Measurements from ENCODE around the gene PLS3.
"Not testable (repeated sequence)": the region's sequence is repeated elsewhere in the genome, so short reads cannot be mapped to it uniquely, and the experiment has no call there.

Gene PLS3

GRCh38 chrX:115622534-115622933 lies 61.6 kb downstream of the PLS3 start:
- Histone ChIP-seq H3K4me3 (ENCODE audit: low read length) (no peak overlapping the region), H3K9ac (ENCODE audit: low read depth, low read length) (no peak overlapping the region), H3K4me2 (ENCODE audit: low read length) (no peak overlapping the region), H3K27me3 (ENCODE audit: control insufficient read depth, insufficient read depth, low read length) (peaks cover 17% of the 10 kb centered on the region), H3K36me3 (ENCODE audit: insufficient read depth, low read length) (peaks cover 3% of the 10 kb centered on the region), H3K9me3 (replicated peaks; ENCODE audit: low read length) (no peaks in the 10 kb centered on the region), H3K4me1 (ENCODE audit: control insufficient read depth, insufficient read depth, low read length) (peaks cover 14% of the 10 kb centered on the region)

GRCh38 chrX:115624916-115625315 lies 63.9 kb downstream of the PLS3 start:
- Histone ChIP-seq H3K36me3 (ENCODE audit: insufficient read depth, low read length) (peaks cover 7% of the 10 kb centered on the region), H3K9ac (ENCODE audit: low read depth, low read length) (no peak overlapping the region), H3K4me1 (ENCODE audit: control insufficient read depth, insufficient read depth, low read length) (peaks cover 14% of the 10 kb centered on the region), H3K27me3 (ENCODE audit: control insufficient read depth, insufficient read depth, low read length) (peaks cover 15% of the 10 kb centered on the region), H3K4me2 (ENCODE audit: low read length) (no peak overlapping the region), H3K9me3 (replicated peaks; ENCODE audit: low read length) (no peaks in the 10 kb centered on the region), H3K4me3 (ENCODE audit: low read length) (no peak overlapping the region)

GRCh38 chrX:115625572-115626301 lies 64.8 kb downstream of the PLS3 start:
- H3K36me3 ChIP-seq (ENCODE audit: insufficient read depth, low read length) = peaks cover 7% of the 10 kb centered on the region
- H3K4me2 ChIP-seq (ENCODE audit: low read length) = peak overlapping the region; percentile 13
- no peak overlapping the region for H3K9ac ChIP-seq (ENCODE audit: low read depth, low read length)
- peaks cover 10% of the 10 kb centered on the region for H3K27me3 ChIP-seq (ENCODE audit: control insufficient read depth, insufficient read depth, low read length)
- H3K4me3 ChIP-seq (ENCODE audit: low read length) = no peak overlapping the region
- peaks cover 14% of the 10 kb centered on the region for H3K4me1 ChIP-seq (ENCODE audit: control insufficient read depth, insufficient read depth, low read length)
- no peaks in the 10 kb centered on the region for H3K9me3 ChIP-seq (replicated peaks; ENCODE audit: low read length)

- no peak overlapping the region for H3K4me3 ChIP-seq (ENCODE audit: low read length)
- H3K9ac ChIP-seq (ENCODE audit: low read depth, low read length) = no peak overlapping the region
- peaks cover 6% of the 10 kb centered on the region for H3K27me3 ChIP-seq (ENCODE audit: control insufficient read depth, insufficient read depth, low read length)
- peaks cover 8% of the 10 kb centered on the region for H3K4me1 ChIP-seq (ENCODE audit: control insufficient read depth, insufficient read depth, low read length)
- H3K36me3 ChIP-seq (ENCODE audit: insufficient read depth, low read length) = peaks cover 7% of the 10 kb centered on the region
- H3K4me2 ChIP-seq (ENCODE audit: low read length) = no peak overlapping the region
- no peaks in the 10 kb centered on the region for H3K9me3 ChIP-seq (replicated peaks; ENCODE audit: low read length)
Observed at GRCh38 chrX:115630204-115630603, 69.2 kb downstream of the PLS3 start.

GRCh38 chrX:115632455-115632854 lies 71.5 kb downstream of the PLS3 start:
- Histone ChIP-seq H3K4me3 (ENCODE audit: low read length) (no peak overlapping the region), H3K4me2 (ENCODE audit: low read length) (no peak overlapping the region), H3K9me3 (replicated peaks; ENCODE audit: low read length) (no peaks in the 10 kb centered on the region), H3K4me1 (ENCODE audit: control insufficient read depth, insufficient read depth, low read length) (no peaks in the 10 kb centered on the region), H3K9ac (ENCODE audit: low read depth, low read length) (no peak overlapping the region), H3K36me3 (ENCODE audit: insufficient read depth, low read length) (peaks cover 5% of the 10 kb centered on the region), H3K27me3 (ENCODE audit: control insufficient read depth, insufficient read depth, low read length) (peaks cover 6% of the 10 kb centered on the region)

GRCh38 chrX:115633397-115633796 lies 72.4 kb downstream of the PLS3 start:
- not testable (repeated sequence) for H3K4me3 ChIP-seq (ENCODE audit: low read length); H3K4me1 ChIP-seq (ENCODE audit: control insufficient read depth, insufficient read depth, low read length); H3K36me3 ChIP-seq (ENCODE audit: insufficient read depth, low read length); H3K27me3 ChIP-seq (ENCODE audit: control insufficient read depth, insufficient read depth, low read length); H3K9me3 ChIP-seq (replicated peaks; ENCODE audit: low read length); H3K4me2 ChIP-seq (ENCODE audit: low read length); H3K9ac ChIP-seq (ENCODE audit: low read depth, low read length)

- H3K36me3 ChIP-seq (ENCODE audit: insufficient read depth, low read length) = no peaks in the 10 kb centered on the region
Observed at GRCh38 chrX:115639334-115639880, 78.4 kb downstream of the PLS3 start.

GRCh38 chrX:115642311-115642710 lies 81.3 kb downstream of the PLS3 start:
- Histone ChIP-seq H3K36me3 (ENCODE audit: insufficient read depth, low read length) (peaks cover 5% of the 10 kb centered on the region), H3K27me3 (ENCODE audit: control insufficient read depth, insufficient read depth, low read length) (peaks cover 15% of the 10 kb centered on the region), H3K9ac (ENCODE audit: low read depth, low read length) (no peak overlapping the region), H3K9me3 (replicated peaks; ENCODE audit: low read length) (no peaks in the 10 kb centered on the region), H3K4me2 (ENCODE audit: low read length) (no peak overlapping the region), H3K4me3 (ENCODE audit: low read length) (no peak overlapping the region), H3K4me1 (ENCODE audit: control insufficient read depth, insufficient read depth, low read length) (no peaks in the 10 kb centered on the region)

More at GRCh38 chrX:115639334-115639880, 78.4 kb downstream of the PLS3 start:
- peaks cover 4% of the 10 kb centered on the region for H3K27me3 ChIP-seq (ENCODE audit: control insufficient read depth, insufficient read depth, low read length)
- no peak overlapping the region for H3K4me2 ChIP-seq (ENCODE audit: low read length)
- H3K9ac ChIP-seq (ENCODE audit: low read depth, low read length) = no peak overlapping the region
- no peaks in the 10 kb centered on the region for H3K9me3 ChIP-seq (replicated peaks; ENCODE audit: low read length)
- H3K4me1 ChIP-seq (ENCODE audit: control insufficient read depth, insufficient read depth, low read length) = no peaks in the 10 kb centered on the region
- H3K4me3 ChIP-seq (ENCODE audit: low read length) = no peak overlapping the region

- Histone ChIP-seq H3K36me3 (ENCODE audit: insufficient read depth, low read length) (peaks cover 5% of the 10 kb centered on the region), H3K27me3 (ENCODE audit: control insufficient read depth, insufficient read depth, low read length) (peaks cover 18% of the 10 kb centered on the region), H3K4me2 (ENCODE audit: low read length) (no peak overlapping the region), H3K9me3 (replicated peaks; ENCODE audit: low read length) (no peaks in the 10 kb centered on the region), H3K9ac (ENCODE audit: low read depth, low read length) (no peak overlapping the region), H3K4me1 (ENCODE audit: control insufficient read depth, insufficient read depth, low read length) (no peaks in the 10 kb centered on the region), H3K4me3 (ENCODE audit: low read length) (no peak overlapping the region)
Observed at GRCh38 chrX:115642895-115643530, 82.0 kb downstream of the PLS3 start.

- H3K4me2 ChIP-seq (ENCODE audit: low read length); H3K9me3 ChIP-seq (replicated peaks; ENCODE audit: low read length); H3K9ac ChIP-seq (ENCODE audit: low read depth, low read length); H3K36me3 ChIP-seq (ENCODE audit: insufficient read depth, low read length); H3K4me1 ChIP-seq (ENCODE audit: control insufficient read depth, insufficient read depth, low read length); H3K4me3 ChIP-seq (ENCODE audit: low read length): not testable (repeated sequence)
- H3K27me3 ChIP-seq (ENCODE audit: control insufficient read depth, insufficient read depth, low read length) = peaks cover 23% of the 10 kb centered on the region
Observed at GRCh38 chrX:115644397-115644796, 83.4 kb downstream of the PLS3 start.

GRCh38 chrX:115649461-115650063 lies 88.6 kb downstream of the PLS3 start:
- H3K4me1 ChIP-seq (ENCODE audit: control insufficient read depth, insufficient read depth, low read length) = no peaks in the 10 kb centered on the region
- no peak overlapping the region for H3K4me2 ChIP-seq (ENCODE audit: low read length)
- peaks cover 23% of the 10 kb centered on the region for H3K27me3 ChIP-seq (ENCODE audit: control insufficient read depth, insufficient read depth, low read length)
- H3K4me3 ChIP-seq (ENCODE audit: low read length) = no peak overlapping the region
- no peaks in the 10 kb centered on the region for H3K9me3 ChIP-seq (replicated peaks; ENCODE audit: low read length)
- peaks cover 9% of the 10 kb centered on the region for H3K36me3 ChIP-seq (ENCODE audit: insufficient read depth, low read length)
- no peak overlapping the region for H3K9ac ChIP-seq (ENCODE audit: low read depth, low read length)
